HT-29 (cell line): Measurements from ENCODE around the gene DNAH14. TPM values are rescaled to one million over a fixed set of nuclear protein-coding genes. Genes with fewer than 3 reads are reported as not detected.
"Not testable (repeated sequence)": the region's sequence is repeated elsewhere in the genome, so short reads cannot be mapped to it uniquely, and the experiment has no call there.

Experiments used
- DNase-seq: peaks from one replicate; pipeline ENCODE4 v3.0.0-alpha.2; 2015; ENCODE audit warnings: low spot score
- total RNA-seq: library from RNA; depleted of rRNA; stranded (reverse); fragments of >200 nt; shearing (Covaris generic); gene quantifications from 2 replicates; pipeline ENCODE4 v1.2.3, GENCODE V29; 2014

Gene DNAH14
- total RNA-seq, 1 experiment from 2014 or later, result 3.9 TPM

GRCh38 chr1:225152061-225152460 is 222.6 kb downstream of the DNAH14 start:
- DNase-seq, result no peak

- DNase-seq, result no peak
Observed at GRCh38 chr1:225155555-225155954, 226.1 kb downstream of the DNAH14 start.

GRCh38 chr1:225156254-225156653 is 226.8 kb downstream of the DNAH14 start:
- DNase-seq, result no peak

GRCh38 chr1:225158291-225158690 is 228.8 kb downstream of the DNAH14 start:
- DNase-seq, result no peak

GRCh38 chr1:225159793-225160192 is 230.3 kb downstream of the DNAH14 start:
- no peak for DNase-seq

GRCh38 chr1:225177409-225177808 is 247.9 kb downstream of the DNAH14 start:
- DNase-seq, result not testable (repeated sequence)

- no peak for DNase-seq
Observed at GRCh38 chr1:225179686-225180085, 250.2 kb downstream of the DNAH14 start.

- DNase-seq, result no peak
Observed at GRCh38 chr1:225182716-225183115, 253.2 kb downstream of the DNAH14 start.

- no peak for DNase-seq
Observed at GRCh38 chr1:225191199-225191753, 261.8 kb downstream of the DNAH14 start.

GRCh38 chr1:225201447-225201846 is 272.0 kb downstream of the DNAH14 start:
- DNase-seq, result no peak

GRCh38 chr1:225207791-225208190 is 278.3 kb downstream of the DNAH14 start:
- DNase-seq, result no peak

- no peak for DNase-seq
Observed at GRCh38 chr1:225209153-225209552, 279.7 kb downstream of the DNAH14 start.

GRCh38 chr1:225210180-225210579 is 280.7 kb downstream of the DNAH14 start:
- not testable (repeated sequence) for DNase-seq

- not testable (repeated sequence) for DNase-seq
Observed at GRCh38 chr1:225211694-225212442, 282.4 kb downstream of the DNAH14 start.

- no peak for DNase-seq
Observed at GRCh38 chr1:225224287-225224686, 294.8 kb downstream of the DNAH14 start.

GRCh38 chr1:225225681-225226080 is 296.2 kb downstream of the DNAH14 start:
- DNase-seq, result no peak

GRCh38 chr1:225228871-225229303 is 299.4 kb downstream of the DNAH14 start:
- no peak for DNase-seq

GRCh38 chr1:225229429-225229828 is 300.0 kb downstream of the DNAH14 start:
- not testable (repeated sequence) for DNase-seq

- DNase-seq, result no peak
Observed at GRCh38 chr1:225230483-225230882, 301.0 kb downstream of the DNAH14 start.

- DNase-seq, result not testable (repeated sequence)
Observed at GRCh38 chr1:225232930-225233329, 303.5 kb downstream of the DNAH14 start.

GRCh38 chr1:225242611-225243010 is 313.1 kb downstream of the DNAH14 start:
- no peak for DNase-seq

- no peak for DNase-seq
Observed at GRCh38 chr1:225250432-225250831, 321.0 kb downstream of the DNAH14 start.

- DNase-seq, result no peak
Observed at GRCh38 chr1:225253173-225253572, 323.7 kb downstream of the DNAH14 start.
